Measurements from ENCODE around the gene ARHGDIA.
"Not testable (repeated sequence)": the region's sequence is repeated elsewhere in the genome, so short reads cannot be mapped to it uniquely, and the experiment has no call there.

The ARHGDIA gene

DNA sequence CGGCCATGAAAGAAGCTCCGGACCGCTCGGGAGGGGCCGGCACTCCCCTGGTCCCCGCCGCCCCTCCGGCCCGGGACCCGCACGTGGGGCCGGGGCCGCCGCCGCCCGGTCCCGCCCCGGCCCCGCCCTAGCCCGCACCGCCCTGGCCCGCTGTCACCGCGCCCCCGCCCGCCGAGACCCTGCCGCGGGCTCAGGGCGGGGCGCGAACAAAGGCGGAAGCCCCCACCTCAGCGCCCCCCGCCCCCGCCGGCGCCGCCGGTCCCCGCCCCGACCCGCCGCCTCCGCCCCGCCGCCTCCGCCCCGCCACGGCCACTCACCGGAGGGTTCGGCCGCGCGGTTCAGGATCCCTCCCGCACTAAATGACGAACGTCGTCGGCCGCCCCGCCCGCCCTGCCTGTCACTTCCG is at the start of gene ARHGDIA:
Gene ARHGDIA, minus strand, starts transcription at position 357 of the 406 bp plus-strand sequence. CDS start 1,407 bp downstream, outside the sequence.
- Mint-ChIP-seq H3K27me3 (no peaks in the 10 kb centered on the region), H3K4me1 (peaks cover 24% of the 10 kb centered on the region), H3K4me3 (peak within 1 kb of the TSS; percentile 83), H3K9me3 (no peaks in the 10 kb centered on the region), H3K36me3 (ENCODE audit: insufficient read depth) (peaks cover 55% of the 10 kb centered on the region), H3K27ac (ENCODE audit: low read depth) (peak within 1 kb of the TSS; percentile 94)
- ATAC-seq (replicated peaks; ENCODE audit: extremely low read depth, poor library complexity, severe bottlenecking) (peak; percentile 73), DNase-seq (ENCODE audit: low spot score in 2 of 2) (no peak)

DNA sequence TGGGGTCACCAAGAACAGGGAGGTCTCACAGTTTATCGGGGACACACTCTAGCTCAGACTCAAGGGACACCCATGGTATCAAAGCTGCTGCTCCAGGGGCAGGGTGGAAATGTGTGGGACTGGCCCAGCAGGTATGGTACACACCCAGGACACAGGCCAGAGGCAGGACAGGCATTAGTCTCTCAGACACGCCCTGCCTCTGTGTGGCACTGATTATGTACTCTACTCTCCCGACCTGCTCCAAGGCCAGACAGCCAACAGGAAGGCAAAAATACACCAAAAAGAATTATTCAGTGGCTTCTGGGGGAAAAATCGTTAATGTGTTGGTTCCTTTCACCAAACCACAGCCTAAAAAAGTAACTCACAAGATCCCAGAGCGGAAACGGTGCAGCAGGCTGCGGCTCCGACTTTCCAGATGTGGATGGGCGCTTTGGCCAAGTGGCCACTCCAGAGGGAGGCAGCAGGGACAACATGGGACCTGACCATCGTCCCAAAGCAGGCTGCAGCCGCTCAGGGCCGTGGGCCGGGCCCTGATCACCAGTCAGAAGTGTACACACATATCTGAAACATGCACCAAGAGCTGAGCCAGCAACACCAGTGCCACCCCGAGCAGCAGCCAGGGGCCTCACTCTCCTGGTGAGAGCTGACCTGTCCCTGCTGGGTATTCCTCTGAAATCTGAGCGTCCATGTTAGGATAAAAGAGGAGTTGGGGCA is 47.9 kb upstream of the ARHGDIA start:
- peaks cover 19% of the 10 kb centered on the region for H3K4me1 Mint-ChIP-seq
- H3K36me3 Mint-ChIP-seq (ENCODE audit: insufficient read depth) = peaks cover 23% of the 10 kb centered on the region
- no peak for DNase-seq (ENCODE audit: low spot score in 2 of 2)
- H3K27me3 Mint-ChIP-seq = no peaks in the 10 kb centered on the region
- no peak for ATAC-seq (replicated peaks; ENCODE audit: extremely low read depth, poor library complexity, severe bottlenecking)
- peak overlapping the region; percentile 88 for H3K4me3 Mint-ChIP-seq
- H3K27ac Mint-ChIP-seq (ENCODE audit: low read depth) = peak overlapping the region; percentile 74
- H3K9me3 Mint-ChIP-seq = no peaks in the 10 kb centered on the region

DNA sequence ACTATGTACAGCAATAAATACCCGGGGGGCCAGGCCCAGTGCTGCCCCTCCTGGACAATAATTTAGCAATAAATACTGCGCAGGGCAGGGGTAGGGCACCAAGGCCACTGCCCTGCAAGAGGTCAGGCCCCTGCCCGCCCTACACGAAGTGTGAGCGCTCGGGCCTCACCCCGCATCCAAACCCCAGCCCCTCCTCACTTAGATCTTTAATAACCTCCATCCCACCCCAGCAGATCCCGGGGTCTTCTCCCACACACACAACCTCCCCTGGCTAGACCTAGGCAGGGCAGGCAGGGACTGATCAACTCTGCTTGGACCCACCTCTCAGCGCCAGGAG is 47.2 kb upstream of the ARHGDIA start:
- DNase-seq (ENCODE audit: low spot score in 2 of 2); H3K9me3 Mint-ChIP-seq; H3K27me3 Mint-ChIP-seq: not testable (repeated sequence)
- Mint-ChIP-seq H3K36me3 (ENCODE audit: insufficient read depth) (peaks cover 25% of the 10 kb centered on the region), H3K4me3 (peak overlapping the region; percentile 88), H3K27ac (ENCODE audit: low read depth) (peak overlapping the region; percentile 74), H3K4me1 (peaks cover 19% of the 10 kb centered on the region)
- peak; percentile 22 for ATAC-seq (replicated peaks; ENCODE audit: extremely low read depth, poor library complexity, severe bottlenecking)

DNA sequence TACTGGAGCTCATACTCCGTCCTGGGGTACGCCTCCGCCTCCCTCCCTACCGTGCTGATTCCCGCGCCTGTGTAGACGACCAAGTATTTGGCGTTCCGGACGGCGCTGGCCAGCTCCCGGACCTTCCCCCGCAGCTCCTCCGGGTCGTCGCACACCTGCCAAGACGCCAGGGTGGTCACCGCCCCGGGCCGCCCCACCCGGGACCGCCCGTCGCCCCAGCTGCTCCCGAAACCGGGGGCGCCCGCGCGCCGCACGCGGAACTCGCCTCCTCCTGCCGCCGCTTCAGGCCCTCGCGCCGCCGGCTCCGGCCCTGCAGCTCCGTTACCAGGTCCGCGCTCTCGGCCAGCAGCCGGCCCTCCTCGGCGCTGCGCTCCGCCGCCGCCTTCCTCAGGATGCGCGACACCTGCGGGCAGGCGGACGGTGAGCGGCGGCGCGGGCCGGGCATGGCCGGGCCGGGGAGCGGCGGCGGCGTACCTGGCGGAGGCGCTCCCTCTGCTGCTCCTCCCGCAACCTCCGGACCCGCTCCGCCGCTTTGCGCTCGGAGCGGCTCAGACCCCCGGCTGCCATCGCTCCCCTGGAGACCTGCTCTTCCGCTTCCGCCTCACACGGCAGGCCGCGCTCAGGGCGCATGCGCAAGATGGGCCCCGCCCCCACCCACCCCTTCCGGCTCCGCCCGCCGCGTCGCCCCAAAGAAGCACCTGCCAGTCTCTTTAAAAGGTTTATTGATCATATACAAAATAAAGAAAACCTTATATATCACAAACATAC is 46.6 kb upstream of the ARHGDIA start, which contains the start of gene SIRT7:
Gene SIRT7, minus strand, starts transcription at position 612 of the 768 bp plus-strand sequence. Its CDS starts 45 bp downstream, at position 567.
- Mint-ChIP-seq H3K4me1 (peaks cover 19% of the 10 kb centered on the region), H3K36me3 (ENCODE audit: insufficient read depth) (peaks cover 25% of the 10 kb centered on the region), H3K9me3 (no peaks in the 10 kb centered on the region), H3K27ac (ENCODE audit: low read depth) (peak within 1 kb of the TSS; percentile 74), H3K27me3 (no peaks in the 10 kb centered on the region), H3K4me3 (peak within 1 kb of the TSS; percentile 88)
- DNase-seq (ENCODE audit: low spot score in 2 of 2) (peak; percentile 60 to 66), ATAC-seq (replicated peaks; ENCODE audit: extremely low read depth, poor library complexity, severe bottlenecking) (peak; percentile 81)

DNA sequence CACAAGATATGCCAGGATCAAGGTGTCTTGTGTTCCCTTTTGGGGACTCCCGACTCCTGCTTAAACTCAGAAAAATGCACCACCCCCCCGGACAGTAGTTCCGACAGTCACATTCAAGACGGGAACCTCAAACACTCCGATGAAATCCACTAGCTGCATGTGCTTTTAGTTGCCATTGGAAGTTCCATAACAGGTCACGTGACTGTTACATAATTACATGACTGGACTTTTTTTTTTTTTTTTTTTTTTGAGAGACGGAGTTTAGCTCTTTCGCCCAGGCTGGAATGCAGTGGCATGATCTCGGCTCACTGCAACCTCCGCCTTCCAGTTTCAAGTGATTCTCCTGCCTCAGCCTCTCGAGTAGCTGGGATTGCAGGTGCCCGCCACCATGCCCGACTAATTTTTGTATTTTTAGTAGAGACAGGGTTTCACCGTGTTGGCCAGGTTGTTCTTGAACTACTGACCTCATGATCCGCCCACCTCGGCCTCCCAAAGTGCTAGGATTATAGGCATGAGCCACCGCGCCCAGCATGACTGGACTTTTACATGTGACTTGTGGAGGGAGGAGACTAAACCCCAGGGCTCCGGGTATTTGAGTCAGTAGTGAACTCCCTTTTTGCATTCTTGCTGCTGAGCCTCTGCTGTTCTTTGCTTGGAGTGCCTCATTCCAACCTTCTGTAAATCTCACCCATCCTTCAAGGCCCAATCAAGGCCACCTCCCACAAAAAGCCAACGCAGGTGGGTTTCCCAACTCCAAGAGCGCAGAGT is 45.3 kb upstream of the ARHGDIA start:
- Mint-ChIP-seq H3K9me3 (no peaks in the 10 kb centered on the region), H3K36me3 (ENCODE audit: insufficient read depth) (peaks cover 32% of the 10 kb centered on the region), H3K27me3 (no peaks in the 10 kb centered on the region), H3K4me3 (peak overlapping the region; percentile 88), H3K4me1 (peaks cover 28% of the 10 kb centered on the region), H3K27ac (ENCODE audit: low read depth) (no peak overlapping the region)
- DNase-seq (ENCODE audit: low spot score in 2 of 2) (no peak), ATAC-seq (replicated peaks; ENCODE audit: extremely low read depth, poor library complexity, severe bottlenecking) (no peak)

DNA sequence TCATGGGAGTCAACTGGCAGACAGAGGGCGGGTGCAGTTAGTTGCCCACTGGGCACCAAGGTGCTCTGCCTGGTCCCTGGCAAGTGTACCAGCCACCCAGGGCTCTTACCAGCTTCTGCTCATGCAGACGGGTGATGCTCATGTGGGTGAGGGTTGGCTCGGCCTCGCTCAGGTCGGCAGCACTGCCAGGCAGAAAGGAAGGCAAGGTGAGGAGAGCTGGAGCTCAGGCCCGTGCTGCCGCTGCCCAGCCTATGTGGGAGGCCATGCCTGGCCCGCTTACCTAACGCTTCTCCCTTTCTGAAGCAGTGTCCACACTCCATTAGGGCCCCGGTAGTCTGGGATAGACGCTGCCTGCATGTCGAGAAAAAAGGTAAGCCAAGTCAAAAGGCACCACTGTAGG is 44.2 kb upstream of the ARHGDIA start:
- H3K27ac Mint-ChIP-seq (ENCODE audit: low read depth) = no peak overlapping the region
- no peak overlapping the region for H3K4me3 Mint-ChIP-seq
- DNase-seq (ENCODE audit: low spot score in 2 of 2) (no peak), ATAC-seq (replicated peaks; ENCODE audit: extremely low read depth, poor library complexity, severe bottlenecking) (no peak)
- no peaks in the 10 kb centered on the region for H3K9me3 Mint-ChIP-seq
- H3K36me3 Mint-ChIP-seq (ENCODE audit: insufficient read depth) = peaks cover 34% of the 10 kb centered on the region
- no peaks in the 10 kb centered on the region for H3K27me3 Mint-ChIP-seq
- H3K4me1 Mint-ChIP-seq = peaks cover 28% of the 10 kb centered on the region

DNA sequence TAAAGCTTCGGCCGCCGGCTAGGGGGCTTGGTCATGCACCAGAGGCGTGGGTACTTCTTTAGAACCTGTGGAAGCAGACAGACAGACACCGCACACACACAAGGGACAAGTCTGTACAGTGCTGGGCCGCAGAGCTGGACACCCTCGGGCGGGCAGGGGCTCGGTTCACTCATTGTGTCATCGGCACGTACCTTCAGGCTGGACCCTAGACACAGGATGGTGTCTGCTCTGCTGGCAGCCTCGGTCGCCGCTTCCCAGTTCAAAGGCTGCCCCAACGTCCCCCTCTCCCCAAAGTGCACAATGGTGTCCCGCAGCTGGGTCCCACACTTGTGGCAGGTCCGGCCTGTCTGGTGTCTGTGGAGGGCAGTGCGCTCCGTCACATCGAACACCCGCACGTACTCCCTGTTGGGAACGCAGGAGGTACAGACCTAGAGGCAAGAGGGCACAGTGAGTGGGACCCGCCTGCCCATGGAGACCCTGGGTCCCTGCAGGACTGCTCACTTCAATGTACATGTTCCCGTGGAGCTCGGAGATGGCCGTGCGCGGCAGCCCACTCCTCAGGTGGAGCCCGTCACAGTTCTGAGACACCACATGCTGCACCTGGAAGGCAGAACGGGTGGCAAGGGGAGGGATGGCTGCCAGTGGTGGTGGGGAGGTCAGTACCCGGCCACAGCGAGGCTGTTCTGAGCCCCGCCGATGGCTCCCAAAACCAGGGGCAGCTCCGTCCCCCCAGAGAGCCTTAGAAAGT is 43.1 kb upstream of the ARHGDIA start:
- ATAC-seq (replicated peaks; ENCODE audit: extremely low read depth, poor library complexity, severe bottlenecking) = no peak

DNA sequence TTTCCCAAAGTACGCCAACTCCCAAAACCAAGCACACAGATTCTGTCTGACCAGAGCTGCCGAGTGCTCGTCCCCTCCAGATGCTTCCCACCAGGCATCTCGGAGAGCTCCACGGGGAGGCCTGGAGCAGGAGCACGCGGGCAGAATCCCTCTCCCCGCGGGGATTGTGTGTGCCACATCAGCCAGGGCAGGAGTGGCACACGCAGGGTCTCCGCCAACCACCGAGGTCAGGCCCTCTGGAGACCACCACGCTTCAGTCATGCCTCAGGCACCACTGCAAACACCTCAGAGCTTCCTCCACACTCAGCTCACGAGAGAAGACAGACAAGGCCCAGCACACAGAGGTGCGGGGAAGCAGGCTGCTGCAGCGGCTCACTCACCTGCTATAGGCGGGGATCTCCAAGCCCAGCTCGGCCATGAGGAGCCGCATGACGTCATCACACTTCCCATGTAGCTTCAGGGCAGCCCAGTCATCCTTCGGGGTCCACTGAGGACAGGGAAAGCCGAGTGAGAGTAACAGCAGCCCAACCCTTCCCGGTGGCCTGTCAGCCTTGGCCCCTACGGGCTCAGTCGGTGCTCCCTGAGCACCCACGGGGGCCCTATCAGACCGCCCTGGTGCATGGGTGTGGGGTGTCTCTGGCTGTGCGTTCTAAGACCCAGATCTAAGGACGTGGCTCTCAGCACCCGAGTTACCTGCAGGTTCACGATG is 42.4 kb upstream of the ARHGDIA start:
- peak overlapping the region; percentile 8 for H3K4me3 Mint-ChIP-seq
- no peaks in the 10 kb centered on the region for H3K27me3 Mint-ChIP-seq
- DNase-seq (ENCODE audit: low spot score in 2 of 2) (no peak), ATAC-seq (replicated peaks; ENCODE audit: extremely low read depth, poor library complexity, severe bottlenecking) (no peak)
- no peaks in the 10 kb centered on the region for H3K9me3 Mint-ChIP-seq
- peaks cover 32% of the 10 kb centered on the region for H3K36me3 Mint-ChIP-seq (ENCODE audit: insufficient read depth)
- H3K27ac Mint-ChIP-seq (ENCODE audit: low read depth) = no peak overlapping the region
- H3K4me1 Mint-ChIP-seq = peaks cover 26% of the 10 kb centered on the region

More for the DNA sequence above, 43.1 kb upstream of the ARHGDIA start:
- no peak overlapping the region for H3K27ac Mint-ChIP-seq (ENCODE audit: low read depth)
- H3K36me3 Mint-ChIP-seq (ENCODE audit: insufficient read depth) = peaks cover 34% of the 10 kb centered on the region
- peaks cover 28% of the 10 kb centered on the region for H3K4me1 Mint-ChIP-seq
- H3K9me3 Mint-ChIP-seq = no peaks in the 10 kb centered on the region
- no peak overlapping the region for H3K4me3 Mint-ChIP-seq
- no peak for DNase-seq (ENCODE audit: low spot score in 2 of 2)
- H3K27me3 Mint-ChIP-seq = no peaks in the 10 kb centered on the region

DNA sequence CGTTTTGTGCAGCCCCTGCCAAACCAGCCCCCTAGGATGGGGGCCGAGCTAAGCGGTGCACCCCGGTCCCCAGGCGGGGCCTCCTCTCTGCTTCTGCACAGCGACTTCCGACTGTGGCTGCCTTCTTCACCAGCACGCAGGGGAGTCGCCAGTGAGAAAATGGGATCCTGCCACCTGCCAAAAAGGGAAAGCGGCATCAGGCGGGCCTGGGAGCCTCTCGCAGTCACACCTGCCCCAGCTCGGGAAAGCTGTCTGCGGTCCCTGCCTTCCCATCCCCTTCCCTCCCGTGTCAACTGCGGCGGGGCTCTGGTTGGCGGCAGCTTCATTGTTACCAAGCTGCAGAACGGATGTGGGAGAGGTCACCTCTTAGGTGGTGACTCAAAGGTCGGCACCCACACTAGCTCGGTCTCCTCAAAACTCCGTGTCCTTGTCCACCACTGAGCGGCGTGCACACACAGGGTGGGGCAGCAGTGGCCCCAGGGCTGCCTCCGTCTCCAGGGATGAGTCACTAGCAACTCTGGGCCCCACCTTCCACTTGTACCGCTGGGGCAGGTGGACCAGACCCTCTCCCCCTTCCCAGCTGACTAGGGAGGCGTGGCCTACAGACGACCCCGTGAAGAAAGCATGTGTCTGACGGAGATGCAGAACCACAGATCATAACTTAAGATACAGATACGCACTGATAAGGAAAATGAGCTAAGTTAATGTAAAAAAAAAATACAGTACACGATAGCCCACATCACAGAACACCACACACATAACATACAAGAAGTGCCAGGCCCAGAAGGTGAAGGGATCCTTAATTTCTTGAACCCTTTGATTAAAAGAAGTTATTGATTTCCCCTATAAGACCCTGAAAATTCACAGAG is 41.5 kb upstream of the ARHGDIA start:
- Mint-ChIP-seq H3K4me1 (peaks cover 18% of the 10 kb centered on the region), H3K36me3 (ENCODE audit: insufficient read depth) (peaks cover 33% of the 10 kb centered on the region), H3K27ac (ENCODE audit: low read depth) (no peak overlapping the region), H3K9me3 (no peaks in the 10 kb centered on the region), H3K4me3 (peak overlapping the region; percentile 67), H3K27me3 (no peaks in the 10 kb centered on the region)
- DNase-seq (ENCODE audit: low spot score in 2 of 2) = no peak
- ATAC-seq (replicated peaks; ENCODE audit: extremely low read depth, poor library complexity, severe bottlenecking) = no peak

DNA sequence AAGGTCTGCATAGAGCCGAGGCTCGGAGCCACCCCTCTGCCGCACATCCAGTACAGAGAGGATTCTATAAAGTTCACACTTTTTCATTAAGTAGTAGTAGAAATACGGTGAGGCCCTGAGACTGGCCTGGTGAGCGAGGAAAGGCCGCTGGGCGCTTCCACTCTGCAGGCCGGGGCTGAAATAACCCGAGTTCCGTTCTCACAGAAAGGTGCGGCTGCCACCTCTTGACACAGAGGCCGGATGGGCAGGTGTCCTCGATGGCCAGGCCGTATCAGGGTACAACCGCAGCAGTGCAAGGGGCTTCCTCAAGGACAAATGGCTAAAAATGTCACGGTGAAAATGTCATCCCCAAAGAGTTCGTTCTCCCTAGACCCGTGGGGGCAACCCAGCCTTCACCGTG is 40.8 kb upstream of the ARHGDIA start:
- H3K4me3 Mint-ChIP-seq = peak overlapping the region; percentile 67
- ATAC-seq (replicated peaks; ENCODE audit: extremely low read depth, poor library complexity, severe bottlenecking) = no peak

More for the DNA sequence above, 40.8 kb upstream of the ARHGDIA start:
- no peak overlapping the region for H3K27ac Mint-ChIP-seq (ENCODE audit: low read depth)
- H3K36me3 Mint-ChIP-seq (ENCODE audit: insufficient read depth) = peaks cover 33% of the 10 kb centered on the region
- no peak for DNase-seq (ENCODE audit: low spot score in 2 of 2)
- H3K27me3 Mint-ChIP-seq = no peaks in the 10 kb centered on the region
- no peaks in the 10 kb centered on the region for H3K9me3 Mint-ChIP-seq
- H3K4me1 Mint-ChIP-seq = peaks cover 13% of the 10 kb centered on the region

Data from central memory CD8-positive, alpha-beta T cell (primary cell).